Ishikawa (cell line): ENCODE data around the gene IDH3A.
A peak's percentile ranks its signal among the peaks of the same experiment; 100 is the strongest.

Experiments used
- CEBPB ChIP-seq: IDR thresholded peaks from 2 replicates; pipeline ENCODE4 v1.6.1; 2012
- CREB1 ChIP-seq: IDR thresholded peaks from 2 replicates; pipeline ENCODE4 v1.6.1; 2012; ENCODE audit warnings: low read depth
- EGR1 ChIP-seq: IDR thresholded peaks from 2 replicates; pipeline ENCODE4 v1.6.1; 2012
- EP300 ChIP-seq: IDR thresholded peaks from 2 replicates; pipeline ENCODE4 v1.6.1; 2012; ENCODE audit warnings: borderline replicate concordance
- FOXM1 ChIP-seq: IDR thresholded peaks from 2 replicates; pipeline ENCODE4 v1.6.1; 2012; ENCODE audit warnings: low read depth, borderline replicate concordance
- MAX ChIP-seq: IDR thresholded peaks from 2 replicates; pipeline ENCODE4 v1.6.1; 2012
- NFIC ChIP-seq: IDR thresholded peaks from 2 replicates; pipeline ENCODE4 v1.6.1; 2012
- RAD21 ChIP-seq: IDR thresholded peaks from 2 replicates; pipeline ENCODE4 v1.6.1; 2012; ENCODE audit warnings: low read depth
- REST ChIP-seq: IDR thresholded peaks from 2 replicates; pipeline ENCODE4 v1.6.1; 2012; ENCODE audit warnings: low read depth, mild to moderate bottlenecking
- TAF1 ChIP-seq: IDR thresholded peaks from 2 replicates; pipeline ENCODE4 v1.6.1; 2012; ENCODE audit warnings: low read depth, mild to moderate bottlenecking
- TCF12 ChIP-seq: IDR thresholded peaks from 2 replicates; pipeline ENCODE4 v1.6.1; 2012; ENCODE audit warnings: low read depth
- TEAD4 ChIP-seq: IDR thresholded peaks from 2 replicates; pipeline ENCODE4 v1.6.1; 2012
- USF1 ChIP-seq: IDR thresholded peaks from 2 replicates; pipeline ENCODE4 v1.6.1; 2012
- YY1 ChIP-seq: IDR thresholded peaks from 2 replicates; pipeline ENCODE4 v1.6.1; 2012; ENCODE audit warnings: low read depth
- ZBTB7A ChIP-seq: IDR thresholded peaks from 2 replicates; pipeline ENCODE4 v1.6.1; 2012; ENCODE audit warnings: low read depth

The IDH3A gene

GRCh38 chr15:78205856-78206255 is 56.7 kb downstream of the IDH3A start:
- TF ChIP-seq EGR1 (no peak), REST (no peak), CREB1 (no peak), TCF12 (no peak), TEAD4 (no peak), NFIC (no peak), FOXM1 (no peak), EP300 (no peak), USF1 (no peak), CEBPB (no peak), MAX (no peak)

GRCh38 chr15:78206326-78207109 is 57.4 kb downstream of the IDH3A start:
- no peak for TF ChIP-seq MAX
- TF ChIP-seq USF1 = no peak
- no peak for TF ChIP-seq FOXM1
- TF ChIP-seq TEAD4 = peak; percentile 81
- no peak for TF ChIP-seq RAD21
- no peak for TF ChIP-seq NFIC
- TF ChIP-seq EP300 = no peak
- no peak for TF ChIP-seq TCF12

GRCh38 chr15:78207110-78207458 is 57.9 kb downstream of the IDH3A start:
- TF ChIP-seq TAF1 (no peak), CEBPB (no peak), RAD21 (no peak), EP300 (no peak), FOXM1 (no peak), USF1 (no peak), ZBTB7A (no peak), EGR1 (no peak), NFIC (no peak), YY1 (no peak), CREB1 (no peak), TEAD4 (no peak), REST (no peak), MAX (no peak), TCF12 (no peak)

GRCh38 chr15:78207641-78208340 is 58.6 kb downstream of the IDH3A start:
- TF ChIP-seq RAD21 (no peak), TEAD4 (no peak), TCF12 (no peak), NFIC (no peak), YY1 (no peak), EP300 (no peak), MAX (no peak), CEBPB (no peak), EGR1 (no peak), TAF1 (no peak), CREB1 (no peak), ZBTB7A (no peak), REST (no peak), FOXM1 (no peak), USF1 (no peak)
